Measurements from ENCODE around the gene DOCK2. TPM values are rescaled to one million over a fixed set of nuclear protein-coding genes. Genes with fewer than 3 reads are reported as not detected.

Gene DOCK2
- total and polyA plus RNA-seq, 2 of the 8 experiments (the other 6 are each of a cell fraction or from before 2014, with no cell fraction given): 3.9 to 5.7 TPM

DNA sequence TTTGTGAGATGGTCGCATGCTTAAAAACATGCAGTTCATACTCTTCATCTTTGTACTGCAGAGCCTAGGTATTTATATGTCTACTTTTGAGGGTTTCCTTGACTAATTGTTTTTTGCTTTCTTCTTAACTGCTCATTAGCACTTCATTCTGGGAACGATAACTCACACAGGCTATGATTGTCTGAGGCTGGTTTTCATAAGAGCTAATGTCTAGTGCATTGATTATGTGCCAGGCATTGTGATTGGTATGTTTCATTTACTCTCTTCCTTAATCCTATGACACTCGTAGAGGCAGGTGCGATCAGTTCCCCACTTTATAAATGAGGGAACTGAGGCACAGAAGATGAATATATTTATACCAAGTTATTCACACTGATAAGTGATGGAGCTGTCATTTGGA is 249.6 kb downstream of the DOCK2 start (continued):
- TF ChIP-seq RFX5 (IDR thresholded peaks at IDR 0.05; ENCODE audit: borderline replicate concordance, low read depth, low read length) (no peak), SRF (IDR thresholded peaks at IDR 0.05; ENCODE audit: low read depth, low read length) (no peak), PHF8 (conservative IDR thresholded peaks at IDR 0.05; ENCODE audit: low read depth, low read length) (no peak), RAD21 (IDR thresholded peaks at IDR 0.05 in 1 of 2, conservative IDR thresholded peaks at IDR 0.05 in 1 of 2; ENCODE audit: low read depth in 2 of 2, low read length in 2 of 2) (no peak), EZH2 (IDR thresholded peaks at IDR 0.05; ENCODE audit: low read depth, low read length, severe bottlenecking) (no peak)
